ENCODE results near the gene MACF1.

DNA sequence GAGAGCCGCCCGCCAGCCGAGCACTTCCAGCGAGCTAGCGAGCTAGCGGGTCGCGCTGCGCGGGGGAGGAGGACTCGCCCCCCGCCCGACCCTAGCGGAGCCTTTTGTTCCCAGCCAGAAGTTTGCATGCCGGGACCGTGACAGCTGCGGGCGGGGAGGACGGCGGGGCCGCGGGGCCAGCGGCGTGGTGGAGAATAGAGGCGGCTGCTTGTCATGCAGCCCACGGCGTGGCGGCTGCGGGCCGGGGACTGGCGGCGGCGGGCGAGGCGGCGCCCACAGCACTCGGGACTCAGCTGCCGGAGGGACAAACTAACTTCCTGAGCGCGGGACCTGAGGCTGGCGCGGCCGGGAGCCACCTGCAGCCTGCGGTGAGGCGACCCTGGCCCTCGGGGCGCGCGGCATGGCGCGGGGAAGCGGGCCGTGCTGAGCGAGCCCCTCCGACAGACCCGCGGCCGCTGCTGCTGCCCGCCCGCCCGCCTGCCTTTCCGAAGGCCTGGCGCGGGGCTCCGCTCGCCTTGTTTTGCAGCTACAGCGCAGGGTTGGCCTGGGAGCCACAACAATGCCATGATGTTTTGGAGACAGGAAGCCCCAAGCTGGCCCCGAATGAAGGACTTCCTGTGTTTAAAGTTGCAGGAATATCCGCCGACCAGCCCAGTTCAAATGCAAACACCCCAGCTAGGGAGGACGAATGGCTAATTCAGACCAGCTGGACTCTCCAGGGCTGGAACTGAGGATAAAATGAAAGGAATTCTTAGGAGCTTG is 204.7 kb downstream of the MACF1 start:
- TF ChIP-seq CTCF (IDR thresholded peaks at IDR 0.05) = no peak
- peak in 1 of 2 donors; percentile 18 for TF ChIP-seq POLR2A (IDR thresholded peaks at IDR 0.05)
